Stimulated activated CD4-positive, alpha-beta T cell treated with anti-CD3 and anti-CD28 coated beads, Interleukin-12 subunit alpha, Interleukin-12 subunit beta, amount 100 ng/mL, for 24 hours (primary cell): ENCODE measurements around the gene PLK3.
"Not testable (repeated sequence)": the region's sequence is repeated elsewhere in the genome, so short reads cannot be mapped to it uniquely, and the experiment has no call there.

Experiments
- DNase-seq, 2 experiments: peaks; one replicate each; pipeline ENCODE4 v3.0.0-alpha.2; 2020; ENCODE audit warnings: low read depth in 2 of 2

PLK3 gene

DNA sequence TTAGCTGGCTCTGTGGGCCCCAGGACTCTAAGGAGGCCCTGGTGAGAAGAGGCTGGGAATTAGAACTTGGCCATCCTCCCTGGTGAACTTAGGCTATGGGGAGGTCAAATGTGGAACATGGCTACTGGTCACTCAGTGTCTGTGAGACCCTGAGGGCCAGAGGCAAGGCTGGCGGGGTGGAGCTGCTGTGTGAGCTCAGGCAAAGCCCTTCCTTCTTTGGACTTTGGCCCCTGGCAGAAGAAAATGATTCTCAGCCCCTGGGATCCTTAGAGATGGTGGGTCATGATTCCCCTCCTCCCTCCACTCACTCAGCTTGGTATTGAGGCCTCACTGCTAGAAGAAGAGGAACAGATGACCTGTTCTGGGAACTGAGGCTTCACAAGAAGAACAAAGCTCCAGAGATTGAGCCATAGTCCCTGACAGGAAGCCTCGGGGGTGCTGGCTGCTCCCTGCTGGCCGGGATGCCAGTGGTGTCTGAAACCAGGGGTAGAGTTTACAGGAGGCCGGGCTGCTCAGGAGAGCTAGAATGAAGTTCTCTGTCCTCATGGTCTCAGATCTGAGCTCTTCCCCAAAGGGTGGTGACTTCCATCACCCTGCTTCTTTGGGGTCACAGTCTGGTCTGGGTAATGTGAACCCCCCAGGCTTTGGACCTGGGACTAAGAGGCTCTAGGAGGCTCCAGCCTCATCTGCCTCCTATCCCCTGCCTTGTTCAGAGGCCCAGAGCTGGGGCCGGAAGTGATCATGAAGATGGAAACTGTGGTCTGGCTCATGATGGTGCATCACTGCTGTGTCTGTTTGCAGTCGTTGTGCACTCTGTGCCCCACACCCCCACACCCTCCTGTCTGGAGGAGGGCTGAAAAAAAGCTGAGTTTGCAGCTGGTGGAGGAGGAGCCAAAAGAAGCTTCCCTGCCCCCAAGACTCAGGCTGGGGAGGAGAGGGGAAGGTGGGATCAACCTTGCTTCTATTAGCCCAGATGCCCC lies 9.1 kb downstream of the PLK3 start:
- peak; percentile 76 to 85 for DNase-seq

DNA sequence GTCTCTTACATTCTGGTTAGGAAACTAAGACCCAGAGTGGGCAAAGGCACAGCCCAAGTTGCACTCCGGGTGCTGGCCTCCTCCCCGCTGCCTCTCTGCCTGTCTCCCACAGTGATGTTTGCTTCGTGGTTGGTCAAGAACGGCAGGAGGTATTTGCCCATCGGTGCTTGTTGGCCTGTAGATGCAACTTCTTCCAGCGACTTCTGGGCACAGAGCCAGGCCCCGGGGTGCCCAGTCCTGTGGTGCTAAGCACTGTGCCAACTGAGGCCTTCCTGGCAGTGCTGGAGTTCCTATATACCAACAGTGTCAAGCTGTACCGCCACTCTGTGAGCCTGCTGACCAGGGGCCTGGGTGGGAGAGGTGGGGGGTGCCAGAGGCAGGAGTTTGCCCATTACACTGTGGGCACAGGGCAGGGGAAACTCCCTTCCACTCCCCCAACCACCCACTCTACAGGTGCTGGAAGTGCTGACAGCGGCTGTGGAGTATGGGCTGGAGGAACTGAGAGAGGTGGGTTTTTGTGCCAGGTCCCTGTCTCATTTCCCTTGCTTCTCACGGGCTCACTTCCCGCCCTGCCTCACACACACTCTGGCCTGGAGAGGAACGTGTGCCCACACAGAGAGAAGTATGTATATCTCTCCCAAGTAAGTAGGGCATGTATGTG lies 10.1 kb downstream of the PLK3 start:
- no peak for DNase-seq

DNA sequence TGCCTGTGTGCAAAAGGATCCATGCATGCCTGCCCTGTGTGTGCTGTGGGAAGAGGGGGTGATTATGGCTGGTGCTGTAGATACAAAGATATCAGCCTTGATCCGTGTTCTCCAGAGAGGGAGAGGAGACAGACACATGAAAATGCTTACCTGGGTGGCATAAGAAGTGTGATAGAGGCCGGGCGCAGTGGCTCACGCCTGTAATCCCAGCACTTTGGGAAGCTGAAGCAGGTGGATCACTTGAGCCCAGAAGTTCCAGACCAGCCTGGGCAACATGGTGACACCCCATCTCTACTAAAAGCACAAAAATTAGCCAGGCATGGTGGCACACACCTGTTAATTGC lies 10.6 kb downstream of the PLK3 start:
- DNase-seq = not testable (repeated sequence)

DNA sequence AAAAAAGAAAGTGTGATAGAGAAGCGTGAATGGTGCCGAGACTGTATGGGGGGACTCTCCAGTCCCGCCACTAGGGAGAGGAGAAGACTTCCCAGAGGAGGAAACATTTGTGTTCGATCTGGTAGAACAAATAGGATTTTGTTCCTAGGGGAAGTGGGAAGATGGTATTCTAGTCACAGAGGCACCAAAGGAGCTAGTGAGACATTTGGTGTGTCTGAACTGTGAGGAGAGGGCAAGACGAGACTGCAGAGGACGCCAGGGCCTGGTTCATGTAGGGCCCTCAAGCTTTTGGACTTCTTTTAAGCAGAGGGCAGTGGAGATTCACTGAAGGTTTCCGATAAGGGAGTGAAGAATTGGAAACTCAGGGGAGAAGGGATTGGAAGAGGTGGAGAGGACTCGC lies 11.1 kb downstream of the PLK3 start:
- no peak for DNase-seq

DNA sequence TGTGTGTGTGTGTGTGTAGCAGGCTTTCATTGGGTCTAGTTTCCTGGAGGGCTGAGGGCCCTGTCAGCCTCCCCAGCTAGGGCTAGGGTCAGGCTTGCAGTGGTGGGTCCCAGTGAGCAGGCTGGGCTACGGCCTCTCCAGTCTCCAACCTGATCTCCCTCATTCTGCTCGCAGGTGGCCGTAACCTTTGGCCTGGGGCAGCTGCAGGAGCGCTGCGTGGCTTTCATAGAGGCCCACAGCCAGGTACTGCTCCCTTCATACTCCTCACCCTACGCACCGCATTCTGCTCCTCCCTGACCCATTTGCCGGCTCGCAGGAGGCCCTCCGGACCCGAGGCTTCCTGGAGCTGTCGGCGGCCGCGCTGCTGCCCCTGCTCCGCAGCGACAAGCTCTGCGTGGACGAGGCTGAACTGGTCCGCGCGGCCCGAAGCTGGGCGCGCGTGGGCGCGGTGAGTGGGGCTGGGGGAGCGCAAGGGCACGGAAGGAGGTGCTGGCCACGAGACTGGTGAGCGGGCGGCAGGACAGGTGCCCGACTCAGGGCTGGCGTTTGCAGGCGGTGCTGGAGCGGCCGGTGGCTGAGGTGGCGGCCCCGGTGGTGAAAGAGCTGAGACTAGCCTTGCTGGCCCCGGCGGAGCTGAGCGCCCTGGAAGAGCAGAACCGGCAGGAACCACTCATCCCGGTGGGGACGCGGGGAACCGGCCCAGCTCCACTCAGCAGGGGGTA lies 12.8 kb downstream of the PLK3 start:
- no peak for DNase-seq

DNA sequence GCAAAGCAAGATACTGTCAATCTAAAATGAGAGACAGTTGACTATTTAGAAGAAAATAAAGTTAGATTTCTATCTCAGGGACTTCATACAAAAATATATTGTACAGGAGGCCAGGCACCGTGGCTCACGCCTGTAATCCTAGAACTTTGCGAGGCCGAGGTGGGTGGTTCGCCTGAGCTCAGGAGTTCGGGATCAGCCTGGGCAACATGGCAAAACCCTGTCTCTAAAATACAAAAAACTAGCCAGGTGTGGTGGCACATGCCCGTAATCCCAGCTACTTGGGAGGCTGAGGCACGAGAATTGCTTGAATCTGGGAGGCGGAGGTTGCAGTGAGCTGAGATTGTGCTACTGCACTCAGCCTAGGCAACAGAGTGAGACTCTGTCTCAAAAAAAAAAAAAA lies 15.7 kb downstream of the PLK3 start:
- not testable (repeated sequence) for DNase-seq

DNA sequence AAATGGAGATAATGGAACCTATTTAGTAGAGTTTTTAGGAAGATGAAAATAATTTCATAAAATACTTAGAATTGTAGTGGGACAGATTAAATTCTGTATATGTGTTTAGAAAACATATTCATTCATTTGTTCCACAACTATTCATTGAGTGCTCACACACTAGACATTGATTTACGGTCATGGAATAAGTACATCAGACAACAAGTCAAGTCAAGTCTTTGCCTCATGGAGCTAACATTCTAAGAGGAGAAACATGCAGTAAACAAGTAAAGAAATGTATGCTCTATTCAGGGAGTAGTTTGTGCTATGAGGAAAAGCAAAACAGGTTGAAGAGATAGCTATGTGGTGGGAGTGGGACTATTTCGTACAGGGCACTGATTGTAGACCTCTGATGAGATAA lies 17.1 kb downstream of the PLK3 start:
- no peak for DNase-seq

DNA sequence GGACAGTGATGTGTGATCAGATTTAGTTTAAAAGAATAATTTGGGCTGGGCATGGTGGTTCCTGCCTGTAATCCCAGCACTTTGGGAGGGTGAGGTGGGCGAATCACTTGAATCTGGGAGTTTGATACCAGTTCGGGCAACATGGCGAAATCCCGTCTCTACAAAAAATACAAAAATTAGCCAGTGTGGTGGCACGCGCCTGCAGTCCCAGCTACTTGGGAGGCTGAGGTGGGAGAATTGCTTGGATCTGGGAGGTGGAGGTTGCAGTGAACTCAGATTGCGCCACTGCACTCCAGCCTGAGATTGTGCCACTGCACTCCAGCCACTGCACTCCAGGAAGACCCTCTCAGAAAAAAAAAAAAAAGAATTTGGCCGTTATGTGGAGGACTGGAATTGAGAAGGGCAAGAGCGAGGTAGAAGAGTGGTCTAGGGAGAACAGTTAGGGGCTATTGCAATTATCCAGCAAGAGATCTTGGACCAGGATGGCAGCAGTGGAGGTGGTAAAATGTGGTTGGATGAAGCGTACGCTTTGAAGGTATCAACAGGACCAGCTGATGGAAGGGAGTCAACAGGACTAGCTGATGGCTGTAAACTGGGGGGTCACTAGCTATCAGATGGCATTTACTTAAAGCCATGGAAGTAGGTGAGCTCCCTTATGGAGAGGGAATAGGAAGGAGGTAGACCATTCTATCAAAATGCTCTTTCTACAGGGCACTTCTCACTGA lies 17.8 kb downstream of the PLK3 start:
- no peak for DNase-seq

DNA sequence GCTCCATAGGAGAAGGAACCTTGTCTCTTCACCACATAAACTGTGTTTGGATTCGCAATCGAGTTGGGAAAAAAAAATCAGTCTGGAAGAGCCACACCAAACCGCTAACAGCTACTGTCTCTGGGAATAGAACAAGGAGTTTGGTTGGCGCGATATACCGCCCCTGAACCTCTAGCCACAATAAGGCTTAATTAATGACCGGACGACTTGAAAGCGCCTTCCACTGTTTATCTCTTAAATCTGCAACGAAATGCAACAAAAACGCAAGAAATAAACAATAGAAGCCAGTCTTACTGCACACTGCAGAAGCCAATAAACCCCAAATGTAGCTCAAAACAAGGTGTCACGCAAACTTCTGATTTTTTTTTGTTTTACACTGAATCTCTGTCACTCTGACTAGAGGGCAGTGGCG lies 19.0 kb downstream of the PLK3 start:
- no peak for DNase-seq

DNA sequence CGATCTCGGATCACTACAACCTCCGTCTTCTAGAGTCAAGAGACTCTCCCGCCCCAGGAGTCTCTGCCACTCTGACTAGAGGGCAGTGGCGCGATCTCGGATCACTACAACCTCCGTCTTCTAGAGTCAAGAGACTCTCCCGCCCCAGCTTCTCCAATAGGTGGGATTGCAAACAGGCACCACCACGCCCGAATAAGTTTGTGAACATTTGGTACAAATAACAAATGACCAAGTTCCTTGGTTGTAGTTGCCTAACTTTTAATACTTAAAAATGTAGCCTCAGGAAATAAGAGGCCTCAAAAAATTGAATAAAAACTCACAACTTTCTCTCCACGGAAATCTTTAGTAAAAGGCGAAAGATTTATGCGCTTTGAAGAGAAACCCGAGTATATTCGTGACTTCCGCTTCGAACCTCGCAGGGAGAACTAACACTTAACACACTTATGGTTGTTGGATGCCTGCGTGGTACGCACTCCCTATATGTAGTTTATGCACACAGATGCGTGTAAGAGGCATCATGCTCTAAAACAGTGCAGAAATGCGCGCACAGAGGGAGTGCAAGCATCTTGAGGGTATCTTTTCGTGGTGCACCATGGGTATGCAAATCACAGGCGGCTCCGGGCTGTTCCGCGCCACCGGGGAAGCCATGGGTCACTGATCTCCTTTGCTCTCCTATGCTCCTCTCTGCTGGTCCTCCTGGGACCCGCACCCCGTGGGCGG lies 19.6 kb downstream of the PLK3 start:
- peak; percentile 77 to 79 for DNase-seq

DNA sequence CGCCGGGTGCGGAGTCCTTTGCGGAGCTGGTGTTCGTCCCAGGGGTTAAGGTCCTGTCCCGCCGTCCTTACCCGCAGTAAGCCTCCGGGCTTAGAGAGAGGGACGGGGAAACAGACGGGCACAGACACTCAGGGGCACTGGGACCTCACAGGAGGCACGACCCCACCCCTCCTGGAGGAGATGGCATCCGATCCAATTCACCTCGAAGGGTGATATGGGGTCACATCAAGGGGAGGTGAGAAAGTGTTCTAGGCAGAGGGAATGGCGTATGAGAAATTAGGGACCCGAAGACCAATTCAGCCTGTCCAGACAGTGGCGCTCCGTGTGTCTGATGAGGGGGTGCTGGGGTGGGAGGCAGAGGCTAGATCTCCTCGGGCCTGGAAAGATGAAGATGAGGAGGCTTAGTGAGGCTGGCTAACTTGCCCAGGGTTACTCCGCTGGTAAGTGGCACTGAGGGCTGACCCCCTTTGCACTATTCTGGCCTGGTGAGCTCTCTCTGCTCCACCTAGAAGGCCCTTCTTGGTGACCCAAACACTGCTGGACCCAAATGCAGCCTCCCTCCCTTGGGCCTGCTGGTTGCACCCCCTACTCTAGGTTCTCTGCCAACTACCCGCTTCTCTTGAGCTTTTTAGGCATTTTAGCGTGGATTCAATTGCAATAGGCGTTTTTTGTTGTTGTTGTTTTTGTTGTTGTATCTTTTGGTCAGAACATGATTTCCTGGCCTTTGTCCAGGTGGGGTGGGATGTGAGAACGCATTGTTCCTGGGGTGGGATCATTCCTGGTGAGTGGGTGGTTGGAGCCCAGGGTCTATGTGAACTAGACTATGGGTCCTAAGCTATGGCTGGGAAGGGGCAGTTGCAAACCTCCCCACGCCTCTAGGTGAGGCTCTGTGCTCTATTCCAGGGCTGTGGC lies 20.4 kb downstream of the PLK3 start:
- DNase-seq = no peak

DNA sequence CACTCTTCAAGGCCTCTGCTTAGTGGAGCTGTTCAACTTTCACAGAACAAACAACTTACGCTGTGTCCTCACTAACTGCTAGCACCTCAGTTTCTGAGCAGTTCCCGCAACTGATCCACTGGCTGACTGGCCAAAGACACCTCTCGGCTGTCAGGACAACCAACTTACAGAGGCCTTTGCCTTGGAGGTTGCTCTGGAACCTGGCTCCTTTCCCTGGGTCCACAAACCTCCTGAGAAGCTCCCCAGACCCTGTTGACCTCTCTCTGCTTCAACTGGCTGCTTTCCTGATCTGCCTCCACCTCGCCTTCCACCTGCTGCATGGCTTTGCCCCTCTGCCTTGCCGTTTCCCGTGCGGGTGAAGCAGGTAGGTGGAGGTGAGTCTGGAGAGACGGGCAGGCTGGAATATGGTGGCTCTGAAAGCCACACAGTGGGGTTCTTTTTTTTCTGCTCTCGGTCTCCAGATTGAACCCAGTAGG lies 21.1 kb downstream of the PLK3 start:
- no peak for DNase-seq

DNA sequence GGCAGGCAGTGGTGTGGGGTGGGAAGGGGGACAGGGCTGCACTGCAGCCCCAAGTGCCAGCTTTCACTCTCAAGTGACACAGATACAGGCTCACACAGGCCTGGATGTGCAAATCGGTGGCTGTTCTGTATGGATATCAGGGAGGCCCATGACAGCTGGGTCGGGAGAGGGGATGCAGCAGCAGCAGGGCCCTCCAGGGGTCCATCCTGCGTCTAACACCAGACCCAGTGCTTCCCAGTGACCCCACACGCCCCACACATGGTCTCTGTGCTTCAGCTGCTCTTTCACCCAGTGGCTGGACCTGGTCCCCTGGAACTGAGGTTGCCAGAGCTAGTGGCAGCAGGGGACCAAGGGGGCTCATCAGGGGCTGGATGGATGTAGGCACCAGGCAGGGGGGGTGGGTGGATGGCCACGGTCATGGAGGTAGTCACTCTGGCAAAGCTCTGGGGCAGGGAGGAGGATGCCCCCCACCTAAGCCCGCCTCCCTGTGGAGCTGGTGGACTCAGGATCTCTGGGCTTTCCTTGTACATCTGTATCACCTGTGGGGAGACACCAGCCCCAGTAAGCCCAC lies 22.0 kb downstream of the PLK3 start:
- no peak for DNase-seq

DNA sequence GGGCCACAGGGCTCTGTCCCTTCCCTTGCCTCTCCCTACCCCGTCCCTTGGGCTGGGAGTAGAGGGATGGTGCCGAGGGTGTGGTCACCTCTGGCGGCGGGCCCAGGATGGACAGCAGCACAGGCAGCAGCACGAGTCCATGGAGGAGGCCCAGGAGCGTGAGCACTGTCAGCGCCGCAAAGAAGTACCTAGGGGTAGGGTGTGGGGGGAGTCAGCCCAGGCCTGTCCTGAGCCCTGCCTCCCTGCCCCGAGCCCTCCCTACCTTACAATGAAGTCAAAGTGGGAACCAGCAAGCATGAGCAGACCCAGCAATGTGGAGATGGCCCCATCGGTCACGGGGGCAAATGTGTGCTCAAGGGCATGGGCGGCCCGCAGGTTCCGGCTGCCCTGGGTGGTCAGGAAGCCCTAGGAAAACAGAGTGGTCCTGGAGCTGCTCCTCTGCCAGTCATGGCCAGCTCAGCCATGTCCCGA lies 22.8 kb downstream of the PLK3 start:
- DNase-seq = no peak

DNA sequence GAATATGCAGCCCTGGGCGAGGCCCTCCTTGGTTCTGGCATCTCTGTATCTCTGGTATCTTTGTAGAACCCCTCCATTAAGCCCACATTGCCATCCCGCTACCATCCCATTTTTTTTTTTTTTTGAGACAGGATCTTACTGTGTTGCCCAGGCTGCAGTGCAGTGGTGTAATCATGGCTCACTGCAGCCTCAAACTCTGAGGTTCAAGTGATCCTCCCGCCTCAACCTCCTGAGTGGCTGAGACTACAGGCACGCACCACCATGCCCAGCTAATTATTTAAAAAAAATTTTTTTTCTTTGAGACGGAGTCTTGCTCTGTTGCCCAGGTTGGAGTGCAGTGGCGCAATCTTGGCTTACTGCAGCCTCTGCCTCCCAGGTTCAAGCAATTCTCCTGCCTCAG lies 24.2 kb downstream of the PLK3 start:
- not testable (repeated sequence) for DNase-seq

DNA sequence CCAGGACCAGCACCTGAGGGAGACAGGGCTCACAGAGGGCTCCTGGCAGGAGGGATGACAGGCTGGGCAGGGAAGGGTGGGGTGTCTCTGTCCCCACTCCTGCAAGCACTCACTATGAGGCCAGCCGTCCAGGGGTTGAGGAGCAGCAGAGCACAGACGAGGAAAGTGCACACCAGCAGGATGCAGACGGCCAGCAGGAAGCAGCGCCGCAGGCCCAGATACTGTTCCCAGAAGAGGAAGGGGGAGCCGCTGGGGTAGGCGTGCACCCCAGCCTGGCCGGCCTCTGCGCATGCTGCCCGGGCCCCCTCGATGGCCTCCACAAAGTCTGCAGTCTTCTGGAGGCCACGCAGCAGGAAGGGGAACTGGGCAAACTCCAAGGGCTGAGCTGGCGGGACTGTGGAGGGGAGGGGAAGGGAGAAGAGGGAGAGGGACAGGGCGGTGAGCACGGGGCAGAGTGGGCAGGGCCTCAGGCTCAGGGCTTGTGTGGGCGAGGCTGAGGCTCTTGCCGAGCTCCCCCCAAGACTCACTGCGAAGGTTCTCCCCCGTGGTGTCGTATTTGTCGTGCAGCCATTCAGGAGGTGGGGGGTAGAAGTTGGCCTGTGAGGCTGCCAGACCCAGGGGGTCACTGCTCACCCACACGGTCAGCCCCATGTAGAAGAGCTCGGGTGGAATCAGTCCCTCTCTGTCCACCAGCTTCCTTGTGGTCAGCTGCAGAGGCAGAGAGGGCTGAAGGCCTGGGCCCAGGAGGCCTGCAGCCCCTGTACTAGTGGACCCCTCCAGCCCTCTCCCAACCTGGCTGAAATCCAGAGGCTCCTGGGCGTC lies 26.4 kb downstream of the PLK3 start:
- no peak for DNase-seq

DNA sequence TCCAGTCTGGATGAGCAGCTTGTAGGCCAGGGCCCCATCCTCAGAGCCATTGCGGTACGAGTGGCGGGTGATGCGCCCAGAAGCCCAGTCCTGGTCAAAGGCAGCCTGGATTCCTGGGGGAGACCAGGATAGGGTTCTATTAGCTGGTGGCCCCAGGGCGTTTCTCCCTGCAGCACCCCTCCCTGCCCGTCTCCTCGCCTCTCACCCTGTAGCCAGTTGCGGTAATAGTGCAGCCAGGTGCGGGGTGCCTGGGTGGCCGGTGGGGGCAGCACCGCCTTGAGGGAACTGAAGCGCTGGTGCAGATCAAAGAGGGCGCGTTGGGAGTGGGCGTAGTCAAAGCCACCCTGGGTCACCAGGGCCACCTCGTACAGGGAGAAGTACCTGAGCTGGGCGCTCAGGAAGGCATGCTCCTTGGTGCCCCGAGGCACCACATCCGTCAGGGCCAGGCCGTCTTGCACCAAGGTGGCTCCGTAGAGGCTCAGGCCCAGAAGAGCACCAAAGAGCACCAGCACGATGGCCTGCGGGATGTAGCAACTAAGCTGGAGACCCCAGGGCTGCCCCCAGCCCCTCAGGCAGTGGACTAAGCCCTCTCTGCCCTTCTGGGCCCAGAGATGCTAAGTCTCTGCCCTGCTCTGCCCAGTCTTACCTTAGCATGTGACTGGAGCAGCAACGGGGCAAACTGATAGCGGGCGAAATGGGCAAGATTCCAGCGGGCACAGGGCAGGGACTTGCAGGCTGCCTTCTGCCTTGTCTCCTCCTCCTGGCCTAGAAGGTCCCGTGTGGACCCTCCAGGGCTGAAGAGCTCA lies 27.2 kb downstream of the PLK3 start:
- DNase-seq = no peak
